Thyroid gland (tissue), 4 donors: Measurements from ENCODE around the gene TAT.

Experiments used
- POLR2A ChIP-seq, 2 donors: fragments of 450-650 bp; IDR thresholded peaks; one replicate each; pipeline ENCODE4 v1.6.1; 2017; ENCODE audit warnings: antibody characterized with exemption in 2 of 2, mild to moderate bottlenecking in 2 of 2, moderate library complexity in 1 of 2
- TF ChIP-seq, protein P1 (sequence below), 6 experiments: fragments of 200-600 bp in 3 of 6; fragments of 450-650 bp in 3 of 6; sonication (generic) in 3 of 6; IDR thresholded peaks; one replicate each; pipeline ENCODE4 v1.5.1; 2016 to 2019; ENCODE audit warnings: antibody characterized with exemption in 6 of 6, mild to moderate bottlenecking in 2 of 6, inconsistent platforms in 1 of 6, moderate library complexity in 1 of 6

DNA sequence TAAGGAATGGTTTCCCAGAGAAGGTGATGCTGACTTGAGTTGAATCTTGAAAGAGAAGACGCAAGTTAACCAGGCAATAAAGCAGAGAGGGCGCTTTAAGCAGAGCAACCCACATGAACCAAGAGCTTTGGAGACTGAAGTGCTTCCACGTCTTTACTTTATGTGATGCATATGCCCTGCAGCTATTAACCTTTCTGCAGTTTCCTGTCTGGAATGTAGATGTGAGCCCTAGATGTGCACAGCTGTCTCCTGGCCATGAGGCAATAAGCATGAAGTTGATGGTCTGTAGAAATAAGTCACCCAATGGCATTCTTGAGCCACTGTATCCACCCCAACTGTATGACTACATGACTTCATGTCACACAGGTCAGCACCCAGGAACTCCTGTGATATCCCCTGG lies 56.3 kb downstream of the TAT start:
- TF ChIP-seq, protein P1, sequence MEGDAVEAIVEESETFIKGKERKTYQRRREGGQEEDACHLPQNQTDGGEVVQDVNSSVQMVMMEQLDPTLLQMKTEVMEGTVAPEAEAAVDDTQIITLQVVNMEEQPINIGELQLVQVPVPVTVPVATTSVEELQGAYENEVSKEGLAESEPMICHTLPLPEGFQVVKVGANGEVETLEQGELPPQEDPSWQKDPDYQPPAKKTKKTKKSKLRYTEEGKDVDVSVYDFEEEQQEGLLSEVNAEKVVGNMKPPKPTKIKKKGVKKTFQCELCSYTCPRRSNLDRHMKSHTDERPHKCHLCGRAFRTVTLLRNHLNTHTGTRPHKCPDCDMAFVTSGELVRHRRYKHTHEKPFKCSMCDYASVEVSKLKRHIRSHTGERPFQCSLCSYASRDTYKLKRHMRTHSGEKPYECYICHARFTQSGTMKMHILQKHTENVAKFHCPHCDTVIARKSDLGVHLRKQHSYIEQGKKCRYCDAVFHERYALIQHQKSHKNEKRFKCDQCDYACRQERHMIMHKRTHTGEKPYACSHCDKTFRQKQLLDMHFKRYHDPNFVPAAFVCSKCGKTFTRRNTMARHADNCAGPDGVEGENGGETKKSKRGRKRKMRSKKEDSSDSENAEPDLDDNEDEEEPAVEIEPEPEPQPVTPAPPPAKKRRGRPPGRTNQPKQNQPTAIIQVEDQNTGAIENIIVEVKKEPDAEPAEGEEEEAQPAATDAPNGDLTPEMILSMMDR (IDR thresholded peaks at IDR 0.05): no peak
- no peak for TF ChIP-seq POLR2A (IDR thresholded peaks at IDR 0.05)
